Skeletal muscle tissue (tissue), 5 donors: ENCODE results near the gene NFAT5. TPM values are rescaled to one million over a fixed set of nuclear protein-coding genes. Genes with fewer than 3 reads are reported as not detected.

Experiments used
- H3K27ac ChIP-seq: one replicate; pipeline ENCODE4 v1.7.0; 2013; ENCODE audit warnings: mild to moderate bottlenecking, low read depth, low read length, inconsistent platforms
- H3K27me3 ChIP-seq, 3 donors: one replicate each; pipeline ENCODE4 v1.7.0; 2013; ENCODE audit warnings: low read length in 3 of 3; ENCODE audit not compliant: control insufficient read depth in 3 of 3, insufficient read depth in 3 of 3
- H3K36me3 ChIP-seq, 3 donors: one replicate each; pipeline ENCODE4 v1.7.0; 2013; ENCODE audit warnings: low read length in 3 of 3; ENCODE audit not compliant: control insufficient read depth in 3 of 3, insufficient read depth in 3 of 3
- H3K4me1 ChIP-seq, 3 donors: one replicate each; pipeline ENCODE4 v1.7.0; 2013; ENCODE audit warnings: low read length in 3 of 3, mild to moderate bottlenecking in 3 of 3; ENCODE audit not compliant: control insufficient read depth in 3 of 3, insufficient read depth in 3 of 3
- H3K4me3 ChIP-seq, 3 donors: one replicate each; pipeline ENCODE4 v1.7.0; 2013; ENCODE audit warnings: low read length in 3 of 3
- H3K9ac ChIP-seq, 3 donors: one replicate each; pipeline ENCODE4 v1.7.0; 2013; ENCODE audit warnings: low read length in 3 of 3, mild to moderate bottlenecking in 3 of 3, moderate library complexity in 2 of 3, low read depth in 1 of 3
- H3K9me3 ChIP-seq, 3 donors: one replicate each; pipeline ENCODE4 v1.7.0; 2013; ENCODE audit warnings: low read length in 3 of 3; ENCODE audit not compliant: control insufficient read depth in 3 of 3
- small RNA-seq: library from RNA; depleted of rRNA; stranded (forward); fragments of <200 nt; gene quantifications from one replicate; pipeline ENCODE3, GENCODE V24; 2014
- total RNA-seq: library from RNA; depleted of rRNA; stranded (reverse); fragments of >200 nt; gene quantifications from one replicate; pipeline ENCODE4 v1.2.3, GENCODE V29; 2014
- donor health status: Osteomylitis.

NFAT5 gene
- total RNA-seq, 1 donor from 2014 or later: 21.4 TPM

GRCh38 chr16:69745232-69745612, 179.5 kb downstream of the NFAT5 start:
- no peak overlapping the region for H3K9ac ChIP-seq

GRCh38 chr16:69745959-69746358, 180.2 kb downstream of the NFAT5 start:
- Histone ChIP-seq H3K27ac (no peak overlapping the region), H3K9me3 (no peaks in the 10 kb centered on the region), H3K4me3 (no peak overlapping the region), H3K4me1 (peaks cover 0 to 3% (median 0%) of the 10 kb centered on the region in 3 donors), H3K27me3 (no peaks in the 10 kb centered on the region), H3K36me3 (peaks cover 63 to 83% (median 70%) of the 10 kb centered on the region in 3 donors), H3K9ac (no peak overlapping the region)

More at GRCh38 chr16:69745232-69745612, 179.5 kb downstream of the NFAT5 start:
- Histone ChIP-seq H3K4me3 (no peak overlapping the region), H3K4me1 (peaks cover 0 to 3% (median 0%) of the 10 kb centered on the region in 3 donors), H3K9me3 (no peaks in the 10 kb centered on the region), H3K36me3 (peaks cover 63 to 76% (median 69%) of the 10 kb centered on the region in 3 donors), H3K27ac (no peak overlapping the region), H3K27me3 (no peaks in the 10 kb centered on the region)

GRCh38 chr16:69747115-69747514, 181.3 kb downstream of the NFAT5 start:
- Histone ChIP-seq H3K4me1 (no peaks in the 10 kb centered on the region), H3K9ac (no peak overlapping the region), H3K36me3 (peaks cover 56 to 74% (median 69%) of the 10 kb centered on the region in 3 donors), H3K9me3 (no peaks in the 10 kb centered on the region), H3K27me3 (no peaks in the 10 kb centered on the region), H3K27ac (no peak overlapping the region), H3K4me3 (no peak overlapping the region)

- H3K27me3 ChIP-seq: no peaks in the 10 kb centered on the region
- H3K36me3 ChIP-seq: peaks cover 41 to 57% (median 57%) of the 10 kb centered on the region in 3 donors
- no peaks in the 10 kb centered on the region for H3K9me3 ChIP-seq
- H3K4me3 ChIP-seq: no peak overlapping the region
- H3K4me1 ChIP-seq: peaks cover under 1 to 10% (median 10%) of the 10 kb centered on the region in 3 donors
- H3K27ac ChIP-seq: no peak overlapping the region
- H3K9ac ChIP-seq: no peak overlapping the region
These were observed 183.1 kb downstream of the NFAT5 start for GRCh38 chr16:69748694-69749345.

- Histone ChIP-seq H3K4me1 (peaks cover 4 to 17% (median 16%) of the 10 kb centered on the region in 3 donors), H3K27ac (no peak overlapping the region), H3K27me3 (no peaks in the 10 kb centered on the region)
These were observed 188.3 kb downstream of the NFAT5 start for GRCh38 chr16:69754143-69754468.

More at GRCh38 chr16:69754143-69754468, 188.3 kb downstream of the NFAT5 start:
- no peaks in the 10 kb centered on the region for H3K9me3 ChIP-seq
- H3K4me3 ChIP-seq: peak overlapping the region; percentile 82 to 100 (median 92)
- peak overlapping the region; percentile 87 to 95 (median 88) for H3K9ac ChIP-seq
- peaks cover 4 to 21% (median 15%) of the 10 kb centered on the region in 3 donors for H3K36me3 ChIP-seq

Small RNAs within 50 kb of the gene (small RNA-seq; reads per million reads assigned to genes)
- not detected for gene MIR1538

Other genes with a start within 250 kb of the NFAT5 start
- gene PDF, start 235.4 kb upstream of the NFAT5 start, total RNA-seq: 6.8 TPM
- gene COG8, start 226.4 kb upstream of the NFAT5 start, total RNA-seq: 36.0 TPM
- gene NIP7, start 226.2 kb upstream of the NFAT5 start, total RNA-seq: 21.9 TPM
- gene TMED6, start 214.2 kb upstream of the NFAT5 start, total RNA-seq: not detected
- gene TERF2, start 180.0 kb upstream of the NFAT5 start, total RNA-seq: 53.2 TPM
- 27.7 TPM for gene CYB5B, start 141.3 kb upstream of the NFAT5 start, total RNA-seq
- gene NQO1, start 160.6 kb downstream of the NFAT5 start, total RNA-seq: 5.7 TPM
- 17.2 TPM for gene NOB1, start 189.0 kb downstream of the NFAT5 start, total RNA-seq
- gene WWP2, start 196.4 kb downstream of the NFAT5 start, total RNA-seq: 14.1 TPM